ENCODE measurements around the gene AUP1.
A peak's percentile ranks its signal among the peaks of the same experiment; 100 is the strongest.

The AUP1 gene

DNA sequence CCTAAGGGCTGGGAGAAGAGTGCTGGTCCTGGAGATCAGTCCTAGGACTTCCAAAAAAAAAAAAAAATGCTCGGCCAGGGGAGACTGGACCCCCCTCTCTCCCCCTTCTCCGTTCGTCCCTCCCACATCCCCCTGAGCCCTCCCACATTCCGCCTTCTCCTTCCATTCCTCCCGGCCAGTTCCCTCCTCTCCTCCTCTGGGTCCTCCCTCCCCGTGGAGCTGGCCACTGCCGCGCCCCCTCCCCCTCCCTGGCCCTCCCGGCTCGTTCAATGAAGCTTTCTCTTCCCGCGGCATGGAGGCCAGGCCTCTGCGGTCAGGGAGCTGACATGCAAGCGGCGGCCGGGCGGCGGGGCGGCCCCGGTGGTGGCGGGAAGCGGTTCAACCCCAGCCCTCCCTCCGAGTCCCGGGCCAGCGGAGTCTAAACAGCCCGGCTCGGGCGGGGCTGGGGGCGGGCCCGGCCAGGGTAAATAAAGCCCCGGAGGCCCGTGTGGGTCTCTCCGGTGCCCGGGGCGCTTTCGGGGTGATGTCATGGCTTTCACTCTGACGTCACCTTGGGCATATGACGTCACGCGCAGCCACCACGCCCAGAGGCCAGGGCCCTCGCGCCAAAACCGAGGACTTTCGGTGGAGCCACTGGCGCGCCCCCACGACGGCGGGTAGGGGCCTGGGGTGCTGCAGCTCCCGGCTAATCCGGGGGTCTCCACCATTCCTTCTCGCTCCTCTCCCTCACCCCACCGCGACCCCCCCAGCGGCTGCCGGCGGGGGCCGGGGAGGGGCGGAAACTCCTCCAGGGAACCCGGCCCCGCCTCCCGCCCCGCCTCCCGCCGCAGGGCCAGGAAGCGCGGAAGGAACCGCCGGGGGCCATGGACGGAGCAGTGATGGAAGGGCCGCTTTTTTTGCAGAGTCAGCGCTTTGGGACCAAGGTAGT is 24.6 kb upstream of the AUP1 start, which contains the start of the genes DOK1 and LOXL3:
Gene DOK1, plus strand, starts transcription at position 829 of the 928 bp plus-strand sequence. Its CDS starts 35 bp downstream, at position 864.
Gene LOXL3, minus strand, starts transcription at position 51 of the 928 bp plus-strand sequence. CDS start 1,308 bp downstream, outside the sequence.
- Histone ChIP-seq H3K9ac (ENCODE audit: insufficient read length) (no peak within 1 kb of the TSS), H3K9me3 (ENCODE audit: low read depth, low read length) (no peaks in the 10 kb centered on the region), H3K36me3 (ENCODE audit: insufficient read depth, low read length) (no peaks in the 10 kb centered on the region), H3K4me3 (peak within 1 kb of the TSS; percentile 76), H3K27ac (no peak within 1 kb of the TSS)
- no peak for DNase-seq (ENCODE audit: low read depth, low spot score)
- 0 out of 2 replicates have a peak, but pooled peaks have one; percentile 22 for TF ChIP-seq POLR2AphosphoS5 (IDR thresholded peaks at IDR 0.05; ENCODE audit: borderline replicate concordance, low read depth, low read length)
- TF ChIP-seq FOXP2 (optimal IDR thresholded peaks at IDR 0.05; ENCODE audit: control extremely low read depth, extremely low read length, insufficient read depth): no peak

DNA sequence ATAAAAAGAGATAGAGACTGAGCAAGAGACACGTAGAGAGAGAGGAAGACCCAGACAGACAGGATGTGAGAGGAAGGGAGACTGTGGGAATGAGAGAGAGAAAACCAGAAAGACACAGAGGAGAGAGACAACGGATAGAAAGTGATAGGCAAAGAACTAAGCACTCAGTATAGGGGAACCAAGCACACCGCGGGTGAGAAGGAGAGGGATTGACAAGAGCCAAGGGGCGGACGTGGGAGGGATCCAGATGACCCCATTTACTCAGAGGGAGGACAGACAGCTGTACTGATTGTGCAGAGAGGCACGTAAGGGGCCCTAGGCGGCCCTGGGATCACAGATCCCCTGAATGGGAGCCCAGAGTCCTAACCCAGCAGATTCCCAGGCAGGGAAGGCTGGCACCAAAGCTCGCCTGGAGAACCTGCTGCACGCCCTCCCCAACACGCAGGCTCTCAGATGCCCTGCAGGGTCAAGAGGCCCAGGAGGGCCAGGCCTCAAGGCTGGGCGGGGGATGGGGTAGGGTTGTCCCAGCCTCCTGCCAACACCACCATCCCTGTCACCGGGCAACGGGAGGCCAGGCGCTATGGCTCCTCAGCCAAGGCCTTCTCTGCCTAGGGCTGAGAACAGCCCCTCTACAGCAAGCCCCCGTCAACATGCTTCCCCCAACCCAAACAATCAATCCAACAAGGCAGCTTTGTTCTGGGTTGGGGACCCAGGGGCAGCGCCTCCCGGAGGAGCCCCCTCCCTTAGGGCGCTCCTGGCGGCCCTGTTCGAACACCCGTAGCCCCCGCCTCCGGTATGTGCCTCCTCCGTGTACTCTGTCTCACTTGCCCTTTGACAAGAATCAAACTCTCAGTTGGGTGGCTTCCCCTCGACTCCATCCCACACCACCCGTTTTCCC is 23.7 kb upstream of the AUP1 start:
- DNase-seq (ENCODE audit: low read depth, low spot score): no peak
- Histone ChIP-seq H3K9ac (ENCODE audit: insufficient read length) (no peak overlapping the region), H3K27ac (no peak overlapping the region), H3K36me3 (ENCODE audit: insufficient read depth, low read length) (no peaks in the 10 kb centered on the region), H3K4me3 (no peak overlapping the region), H3K9me3 (ENCODE audit: low read depth, low read length) (no peaks in the 10 kb centered on the region)
- no peak for TF ChIP-seq POLR2AphosphoS5 (IDR thresholded peaks at IDR 0.05; ENCODE audit: borderline replicate concordance, low read depth, low read length)
- TF ChIP-seq FOXP2 (optimal IDR thresholded peaks at IDR 0.05; ENCODE audit: control extremely low read depth, extremely low read length, insufficient read depth): no peak
- TF ChIP-seq EZH2 (IDR thresholded peaks at IDR 0.05): no peak

DNA sequence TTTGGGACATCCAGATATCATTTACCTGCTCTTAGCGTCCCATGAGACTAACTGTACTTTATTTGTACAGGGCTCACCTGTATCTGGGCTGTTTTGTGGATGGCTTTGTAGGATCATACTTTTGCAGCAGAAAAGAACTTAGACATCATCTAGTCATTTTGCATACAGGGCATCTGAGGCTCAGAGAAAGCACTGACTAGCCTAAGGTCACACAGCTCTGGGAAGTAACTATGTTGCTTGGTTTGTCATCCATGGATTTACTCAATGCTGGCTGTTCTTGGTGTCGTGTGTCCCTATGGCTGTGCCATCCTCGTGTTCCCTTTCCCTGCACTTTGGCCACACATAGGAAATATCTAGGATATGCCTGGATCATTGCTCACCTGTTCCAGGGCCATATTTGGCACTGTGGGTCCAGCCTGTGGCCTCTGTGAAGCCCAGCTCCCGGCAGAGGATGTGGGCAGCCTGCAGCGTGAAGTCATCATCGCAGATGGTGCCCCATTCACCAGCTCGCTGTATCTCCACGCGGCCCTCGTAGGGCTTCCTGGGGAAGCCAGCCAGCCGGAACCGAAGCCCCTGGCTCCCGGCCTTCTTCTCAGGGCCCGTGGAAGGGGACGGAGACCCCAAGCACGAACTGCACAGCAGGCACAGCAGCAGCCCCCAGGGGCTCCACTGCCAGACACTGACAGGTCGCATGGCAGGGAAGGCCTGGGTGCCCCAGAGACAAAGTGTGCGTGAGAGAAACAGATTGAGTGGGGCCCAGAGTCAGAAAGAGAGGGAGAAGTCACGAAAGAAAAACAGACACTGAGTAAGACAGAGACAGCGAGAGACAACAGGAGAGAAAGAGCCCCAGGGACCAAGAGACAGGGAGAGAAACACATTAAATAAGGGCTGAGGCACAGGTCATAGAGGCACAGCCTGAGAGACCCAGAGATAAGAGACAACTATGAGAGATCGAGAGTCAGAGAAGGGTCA is 22.7 kb upstream of the AUP1 start:
- Histone ChIP-seq H3K9me3 (ENCODE audit: low read depth, low read length) (no peaks in the 10 kb centered on the region), H3K9ac (ENCODE audit: insufficient read length) (no peak overlapping the region), H3K4me3 (no peak overlapping the region), H3K36me3 (ENCODE audit: insufficient read depth, low read length) (no peaks in the 10 kb centered on the region), H3K27ac (no peak overlapping the region)
- no peak for DNase-seq (ENCODE audit: low read depth, low spot score)
- TF ChIP-seq EZH2 (IDR thresholded peaks at IDR 0.05): no peak
- TF ChIP-seq FOXP2 (optimal IDR thresholded peaks at IDR 0.05; ENCODE audit: control extremely low read depth, extremely low read length, insufficient read depth): no peak
- no peak for TF ChIP-seq POLR2AphosphoS5 (IDR thresholded peaks at IDR 0.05; ENCODE audit: borderline replicate concordance, low read depth, low read length)

- no peak for DNase-seq (ENCODE audit: low read depth, low spot score)
- no peaks in the 10 kb centered on the region for H3K36me3 ChIP-seq (ENCODE audit: insufficient read depth, low read length)
- H3K27ac ChIP-seq: no peak overlapping the region
- TF ChIP-seq FOXP2 (optimal IDR thresholded peaks at IDR 0.05; ENCODE audit: control extremely low read depth, extremely low read length, insufficient read depth) (no peak), POLR2AphosphoS5 (IDR thresholded peaks at IDR 0.05; ENCODE audit: borderline replicate concordance, low read depth, low read length) (no peak), EZH2 (IDR thresholded peaks at IDR 0.05) (no peak)
- no peak overlapping the region for H3K9ac ChIP-seq (ENCODE audit: insufficient read length)
- no peak overlapping the region for H3K4me3 ChIP-seq
- no peaks in the 10 kb centered on the region for H3K9me3 ChIP-seq (ENCODE audit: low read depth, low read length)
These were observed 22.0 kb upstream of the AUP1 start for GRCh38 chr2:74551530-74551929.

- no peak for TF ChIP-seq POLR2AphosphoS5 (IDR thresholded peaks at IDR 0.05; ENCODE audit: borderline replicate concordance, low read depth, low read length)
- Histone ChIP-seq H3K9ac (ENCODE audit: insufficient read length) (no peak overlapping the region), H3K9me3 (ENCODE audit: low read depth, low read length) (no peaks in the 10 kb centered on the region), H3K27ac (no peak overlapping the region), H3K36me3 (ENCODE audit: insufficient read depth, low read length) (no peaks in the 10 kb centered on the region), H3K4me3 (no peak overlapping the region)
- DNase-seq (ENCODE audit: low read depth, low spot score): no peak
These were observed 20.7 kb upstream of the AUP1 start for GRCh38 chr2:74550231-74550630.

DNA sequence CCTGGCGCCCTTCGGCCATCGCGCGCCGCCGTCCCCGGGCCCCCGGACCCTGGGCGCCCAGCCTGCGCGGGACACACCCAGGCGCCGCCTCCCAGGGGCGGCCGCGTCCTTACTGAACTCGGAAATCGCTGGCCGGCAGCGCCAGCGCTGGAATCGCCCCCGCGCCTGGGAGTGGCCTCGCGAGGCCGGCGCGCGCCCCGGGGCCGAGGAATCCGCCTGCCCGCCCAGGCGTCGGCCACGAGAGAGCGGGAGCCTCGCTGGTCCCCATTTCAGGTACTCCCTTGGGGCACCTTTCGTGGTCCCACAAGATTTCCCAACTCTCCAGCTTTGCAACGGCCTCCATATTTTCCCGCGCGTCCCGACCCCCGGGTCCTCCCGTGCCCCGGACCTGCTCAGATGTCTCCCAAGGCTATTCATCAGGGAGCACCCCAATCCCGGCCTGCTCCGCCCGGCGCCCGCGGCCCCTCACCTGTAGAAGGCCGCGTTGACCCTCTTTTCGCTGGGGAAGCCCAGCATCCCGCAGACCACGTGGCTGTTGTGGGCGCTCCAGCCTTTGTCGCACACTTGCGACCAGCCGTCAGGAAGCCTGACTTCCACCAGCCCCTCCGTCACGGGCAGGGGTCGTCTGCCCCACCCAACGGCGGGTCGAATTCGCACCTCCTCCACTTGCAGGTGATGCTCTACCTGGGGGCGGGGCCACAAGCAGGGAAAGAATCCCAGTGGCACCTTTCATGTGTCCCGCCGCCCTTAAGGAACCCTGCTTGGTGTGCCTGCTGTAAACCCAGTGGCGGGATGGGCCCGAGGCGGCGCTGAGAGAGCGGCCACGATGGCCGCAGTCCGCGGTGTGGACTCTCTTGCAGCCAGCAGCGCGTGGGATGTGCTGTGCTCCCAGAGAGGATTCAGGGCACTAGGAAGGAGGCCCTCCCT is 19.7 kb upstream of the AUP1 start:
- Histone ChIP-seq H3K27ac (no peak overlapping the region), H3K9ac (ENCODE audit: insufficient read length) (peak overlapping the region; percentile 59), H3K9me3 (ENCODE audit: low read depth, low read length) (no peaks in the 10 kb centered on the region), H3K4me3 (peak overlapping the region; percentile 76), H3K36me3 (ENCODE audit: insufficient read depth, low read length) (no peaks in the 10 kb centered on the region)
- DNase-seq (ENCODE audit: low read depth, low spot score): no peak
- TF ChIP-seq FOXP2 (optimal IDR thresholded peaks at IDR 0.05; ENCODE audit: control extremely low read depth, extremely low read length, insufficient read depth): no peak
- TF ChIP-seq EZH2 (IDR thresholded peaks at IDR 0.05): no peak
- no peak for TF ChIP-seq POLR2AphosphoS5 (IDR thresholded peaks at IDR 0.05; ENCODE audit: borderline replicate concordance, low read depth, low read length)
